Sigmoid colon (tissue), 4 donors: ENCODE results near the gene PIK3R4.

ENCODE experiments used
- EP300 ChIP-seq, 4 donors: sonication (generic); formaldehyde crosslinking; IDR thresholded peaks; one replicate each; pipeline ENCODE4 v1.6.1; 2017; ENCODE audit warnings: antibody characterized with exemption in 4 of 4
- POLR2A ChIP-seq, 2 donors: fragments of 450-650 bp; IDR thresholded peaks; one replicate each; pipeline ENCODE4 v1.6.1; 2016; ENCODE audit warnings: antibody characterized with exemption in 2 of 2, mild to moderate bottlenecking in 2 of 2, moderate library complexity in 2 of 2
- POLR2AphosphoS5 ChIP-seq, 4 donors: sonication (generic); formaldehyde crosslinking; IDR thresholded peaks; one replicate each; pipeline ENCODE4 v1.6.1; 2017; ENCODE audit warnings: antibody characterized with exemption in 4 of 4
- TF ChIP-seq, protein P1 (sequence below), 4 experiments: fragments of 450-650 bp in 3 of 4; fragments of 200-600 bp in 1 of 4; IDR thresholded peaks; one replicate each; pipeline ENCODE4 v1.5.1; 2016 to 2019; ENCODE audit warnings: antibody characterized with exemption in 4 of 4, mild to moderate bottlenecking in 3 of 4, moderate library complexity in 2 of 4

DNA sequence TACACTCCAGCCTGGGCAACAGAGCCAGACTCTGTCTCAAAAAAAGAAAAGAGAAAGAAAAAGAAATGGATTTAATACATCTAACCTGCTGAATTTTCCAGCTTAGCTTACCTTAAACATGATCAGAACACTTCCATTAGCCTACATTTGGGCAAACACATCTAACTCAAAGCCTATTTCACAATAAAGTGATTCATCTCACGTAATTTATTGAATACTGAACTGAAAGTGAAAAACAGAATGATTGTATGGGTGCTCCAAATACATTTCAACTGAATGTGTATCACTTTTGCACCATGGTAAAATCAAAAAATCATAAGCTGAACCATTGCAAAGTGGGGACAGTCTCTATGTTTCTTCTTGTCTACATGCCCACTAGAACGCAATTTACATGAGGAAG, 9.0 kb downstream of the PIK3R4 start:
- TF ChIP-seq EP300 (IDR thresholded peaks at IDR 0.05), result no peak
- TF ChIP-seq, protein P1, sequence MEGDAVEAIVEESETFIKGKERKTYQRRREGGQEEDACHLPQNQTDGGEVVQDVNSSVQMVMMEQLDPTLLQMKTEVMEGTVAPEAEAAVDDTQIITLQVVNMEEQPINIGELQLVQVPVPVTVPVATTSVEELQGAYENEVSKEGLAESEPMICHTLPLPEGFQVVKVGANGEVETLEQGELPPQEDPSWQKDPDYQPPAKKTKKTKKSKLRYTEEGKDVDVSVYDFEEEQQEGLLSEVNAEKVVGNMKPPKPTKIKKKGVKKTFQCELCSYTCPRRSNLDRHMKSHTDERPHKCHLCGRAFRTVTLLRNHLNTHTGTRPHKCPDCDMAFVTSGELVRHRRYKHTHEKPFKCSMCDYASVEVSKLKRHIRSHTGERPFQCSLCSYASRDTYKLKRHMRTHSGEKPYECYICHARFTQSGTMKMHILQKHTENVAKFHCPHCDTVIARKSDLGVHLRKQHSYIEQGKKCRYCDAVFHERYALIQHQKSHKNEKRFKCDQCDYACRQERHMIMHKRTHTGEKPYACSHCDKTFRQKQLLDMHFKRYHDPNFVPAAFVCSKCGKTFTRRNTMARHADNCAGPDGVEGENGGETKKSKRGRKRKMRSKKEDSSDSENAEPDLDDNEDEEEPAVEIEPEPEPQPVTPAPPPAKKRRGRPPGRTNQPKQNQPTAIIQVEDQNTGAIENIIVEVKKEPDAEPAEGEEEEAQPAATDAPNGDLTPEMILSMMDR (IDR thresholded peaks at IDR 0.05), result no peak
- no peak for TF ChIP-seq POLR2A (IDR thresholded peaks at IDR 0.05)
- TF ChIP-seq POLR2AphosphoS5 (IDR thresholded peaks at IDR 0.05), result no peak
